ENCODE measurements around the gene YDJC.

GRCh38 chr22:21589396-21589795 is 40.4 kb downstream of the YDJC start:
- TF ChIP-seq CTCF (conservative IDR thresholded peaks at IDR 0.05; ENCODE audit: low read length) (no peak), EZH2phosphoT487 (IDR thresholded peaks at IDR 0.05; ENCODE audit: borderline replicate concordance, low read depth, low read length) (no peak)
